BLaER1 treated with 17β-estradiol and CSF1 and Interleukin-3, amounts not matched to agents 10 nM and 100 nM (cell line): ENCODE data around the gene LRBA.

Experiments used
- H3K27ac ChIP-seq, 11 experiments: shearing (Covaris generic); formaldehyde crosslinking; 2 replicates each; pipeline ENCODE4 v1.8.1; 2022
- H3K27me3 ChIP-seq, 11 experiments: shearing (Covaris generic); formaldehyde crosslinking; 2 replicates each; pipeline ENCODE4 v1.8.1; 2022
- H3K36me3 ChIP-seq, 11 experiments: shearing (Covaris generic); formaldehyde crosslinking; 2 replicates each; pipeline ENCODE4 v1.8.1; 2022
- H3K4me1 ChIP-seq, 10 experiments: shearing (Covaris generic); formaldehyde crosslinking; 2 replicates each; pipeline ENCODE4 v1.8.1; 2022
- H3K4me2 ChIP-seq, 11 experiments: shearing (Covaris generic); formaldehyde crosslinking; 2 replicates each; pipeline ENCODE4 v1.8.1; 2022
- H3K4me3 ChIP-seq, 10 experiments: shearing (Covaris generic); formaldehyde crosslinking; 2 replicates each; pipeline ENCODE4 v1.8.1; 2022
- H3K9ac ChIP-seq, 11 experiments: shearing (Covaris generic); formaldehyde crosslinking; 2 replicates each; pipeline ENCODE4 v1.8.1; 2022
- H3K9me3 ChIP-seq, 11 experiments: shearing (Covaris generic); formaldehyde crosslinking; replicated peaks in 1 of 11; 2 replicates each; pipeline ENCODE4 v1.8.1; 2022
- H4K20me1 ChIP-seq, 11 experiments: shearing (Covaris generic); formaldehyde crosslinking; 2 replicates each; pipeline ENCODE4 v1.8.1; 2022
- Cebpa-rat ChIP-seq, 11 experiments: shearing (Covaris generic); IDR thresholded peaks; 2 replicates each; pipeline ENCODE4 v1.8.1; 2022

LRBA gene

DNA sequence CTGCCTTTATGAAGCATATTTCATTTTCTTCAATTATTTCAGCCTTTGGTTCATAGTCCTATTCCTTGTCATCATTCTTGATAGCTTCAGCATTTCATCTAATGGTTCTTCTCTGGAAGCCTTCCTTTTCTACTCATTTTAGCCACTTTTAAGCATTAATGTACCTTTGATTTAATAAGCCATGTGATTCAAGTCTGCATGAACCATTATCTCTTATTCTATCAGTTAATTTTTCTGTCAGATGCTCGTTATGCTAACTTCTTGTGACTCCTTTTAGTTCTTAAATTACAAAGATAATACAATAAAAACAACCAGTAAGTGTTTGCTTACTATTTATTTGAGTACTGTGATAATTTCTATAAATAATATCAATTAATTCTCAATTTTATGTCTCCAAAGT is 643.2 kb downstream of the LRBA start:
- no peak overlapping the region for H3K27ac ChIP-seq
- no peaks in the 10 kb centered on the region for H3K4me1 ChIP-seq
- H4K20me1 ChIP-seq, result no peaks in the 10 kb centered on the region
- H3K27me3 ChIP-seq, result no peaks in the 10 kb centered on the region
- H3K4me2 ChIP-seq, result no peak overlapping the region
- no peak overlapping the region for H3K9ac ChIP-seq
- no peak overlapping the region for H3K4me3 ChIP-seq
- no peaks in the 10 kb centered on the region for H3K9me3 ChIP-seq
- H3K36me3 ChIP-seq, result no peaks in the 10 kb centered on the region
- no peak for TF ChIP-seq Cebpa-rat (IDR thresholded peaks at IDR 0.05)

DNA sequence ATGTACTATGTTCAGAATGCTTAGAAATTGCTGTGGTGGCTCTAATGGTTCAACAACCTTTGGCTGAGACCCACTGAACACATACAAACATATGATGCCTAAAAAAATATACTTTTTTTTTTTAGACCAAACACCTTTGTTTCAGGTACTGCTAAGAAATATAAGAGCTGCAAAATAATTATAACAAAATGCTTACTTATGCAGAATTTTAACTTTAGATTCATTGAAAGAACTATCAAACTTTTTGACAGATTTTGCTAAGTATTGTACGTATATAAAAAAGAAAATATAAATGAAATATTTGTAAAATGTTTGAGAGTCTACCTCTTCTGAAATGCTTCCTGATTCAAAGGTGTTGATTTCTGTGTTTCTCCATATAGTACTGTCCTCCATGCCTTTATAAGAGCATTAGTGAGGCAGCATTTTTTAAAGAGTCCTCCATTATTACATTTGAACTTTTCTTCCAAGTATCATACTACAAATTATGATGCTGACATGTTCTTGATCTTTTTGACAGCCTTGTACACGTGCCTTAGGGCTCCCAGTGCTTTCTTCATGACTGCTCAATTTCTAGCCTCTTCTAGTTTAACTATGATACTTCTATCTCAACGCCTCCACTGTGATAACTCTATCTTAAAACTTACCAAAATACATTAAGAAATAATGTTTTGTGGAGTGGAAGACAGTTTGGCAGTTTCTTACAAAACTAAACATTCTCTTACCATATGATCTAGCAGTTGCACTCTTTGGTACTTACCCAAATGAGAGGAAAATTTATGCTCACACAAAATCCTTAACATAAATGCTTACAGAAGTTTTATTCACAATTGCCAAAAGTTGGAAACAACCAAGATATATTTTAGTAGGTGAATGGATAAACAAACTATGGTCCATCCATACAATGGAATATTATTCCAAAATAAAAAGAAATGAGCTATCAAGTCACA is 645.4 kb downstream of the LRBA start:
- Histone ChIP-seq H4K20me1 (no peaks in the 10 kb centered on the region), H3K4me3 (no peak overlapping the region), H3K4me1 (peaks cover 0 to 5% (median 0%) of the 10 kb centered on the region in 10 experiments; a peak in 1 of 20 replicates), H3K9me3 (no peaks in the 10 kb centered on the region), H3K27me3 (no peaks in the 10 kb centered on the region), H3K27ac (no peak overlapping the region), H3K36me3 (no peaks in the 10 kb centered on the region), H3K4me2 (no peak overlapping the region), H3K9ac (no peak overlapping the region)
- TF ChIP-seq Cebpa-rat (IDR thresholded peaks at IDR 0.05), result no peak

DNA sequence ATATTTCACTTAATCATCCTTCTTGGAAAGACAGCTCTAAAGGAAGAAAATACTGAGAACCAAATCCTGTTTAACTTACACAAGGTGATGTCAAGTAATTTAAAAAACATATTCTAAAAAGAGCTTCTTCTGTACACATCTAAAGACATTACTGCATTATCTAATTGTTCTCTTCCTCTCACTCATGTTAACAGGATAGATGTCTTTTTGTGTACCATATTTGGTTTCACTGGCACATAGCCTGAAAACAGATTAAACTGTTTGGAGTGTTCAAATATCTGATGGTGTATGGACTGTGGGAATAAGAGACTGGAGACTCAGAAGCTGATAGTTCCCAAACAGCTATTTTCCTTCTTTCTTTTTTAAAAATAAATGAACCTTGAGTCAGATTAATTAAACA is 646.4 kb downstream of the LRBA start:
- no peak for TF ChIP-seq Cebpa-rat (IDR thresholded peaks at IDR 0.05)
- no peaks in the 10 kb centered on the region for H4K20me1 ChIP-seq

DNA sequence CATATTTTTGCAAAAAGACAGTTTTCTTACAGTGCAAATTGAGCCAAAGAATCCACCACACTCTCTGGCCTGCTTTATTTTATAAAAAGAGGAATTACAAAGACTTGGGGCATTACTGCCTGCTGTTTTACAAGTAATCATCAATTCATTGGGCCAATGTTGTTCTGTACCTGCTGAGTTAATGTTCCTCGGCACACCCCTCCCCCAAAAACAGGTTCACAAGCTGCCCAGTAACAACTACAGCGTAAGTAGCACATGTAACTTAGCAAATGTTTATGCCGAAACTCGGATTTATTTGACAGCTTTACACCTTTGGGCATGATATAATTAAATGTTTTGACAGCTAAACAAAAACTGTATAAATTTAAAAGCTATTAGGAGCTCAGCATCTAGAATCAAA is 647.8 kb downstream of the LRBA start:
- H4K20me1 ChIP-seq, result no peaks in the 10 kb centered on the region
- no peaks in the 10 kb centered on the region for H3K27me3 ChIP-seq
- no peak overlapping the region for H3K4me3 ChIP-seq
- no peak for TF ChIP-seq Cebpa-rat (IDR thresholded peaks at IDR 0.05)
- H3K9ac ChIP-seq, result no peak overlapping the region
- H3K4me1 ChIP-seq, result peaks cover 0 to 5% (median 0%) of the 10 kb centered on the region in 10 experiments; a peak in 1 of 20 replicates
- H3K36me3 ChIP-seq, result no peaks in the 10 kb centered on the region
- no peak overlapping the region for H3K27ac ChIP-seq
- no peaks in the 10 kb centered on the region for H3K9me3 ChIP-seq
- H3K4me2 ChIP-seq, result no peak overlapping the region

More for the DNA sequence above, 646.4 kb downstream of the LRBA start:
- no peaks in the 10 kb centered on the region for H3K27me3 ChIP-seq
- no peaks in the 10 kb centered on the region for H3K9me3 ChIP-seq
- H3K9ac ChIP-seq, result no peak overlapping the region
- H3K4me1 ChIP-seq, result peaks cover 0 to 5% (median 0%) of the 10 kb centered on the region in 10 experiments; a peak in 1 of 20 replicates
- no peak overlapping the region for H3K27ac ChIP-seq
- no peaks in the 10 kb centered on the region for H3K36me3 ChIP-seq
- H3K4me2 ChIP-seq, result no peak overlapping the region
- H3K4me3 ChIP-seq, result no peak overlapping the region

DNA sequence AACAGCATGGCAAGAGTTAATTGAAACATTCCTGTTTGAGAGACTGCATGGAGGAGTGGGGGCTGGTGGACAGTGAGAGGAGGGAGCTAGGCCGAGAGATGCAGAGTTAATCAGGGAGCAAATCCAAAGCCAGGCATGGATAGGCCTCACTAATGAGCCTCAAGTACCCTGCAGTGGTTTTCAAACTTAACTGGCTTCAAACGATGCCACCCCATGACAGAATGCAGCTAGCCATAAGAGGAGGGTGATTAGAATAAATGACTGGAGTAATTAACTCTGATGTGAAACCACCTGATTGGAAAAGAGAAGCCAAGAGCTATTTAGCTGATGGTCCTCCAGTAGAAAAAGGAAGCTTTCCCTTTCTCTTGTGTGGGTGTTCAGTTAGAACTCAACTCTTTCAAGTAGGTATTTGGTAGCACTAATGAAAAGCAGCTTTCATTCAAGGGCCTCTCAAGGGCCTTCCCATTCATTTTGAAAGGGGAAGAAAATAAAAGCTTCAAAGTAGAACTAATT is 648.5 kb downstream of the LRBA start:
- H3K27ac ChIP-seq, result no peak overlapping the region
- H3K36me3 ChIP-seq, result no peaks in the 10 kb centered on the region
- H3K4me3 ChIP-seq, result no peak overlapping the region
- H3K9me3 ChIP-seq, result no peaks in the 10 kb centered on the region
- no peaks in the 10 kb centered on the region for H3K27me3 ChIP-seq
- no peak overlapping the region for H3K9ac ChIP-seq
- H4K20me1 ChIP-seq, result no peaks in the 10 kb centered on the region
- H3K4me1 ChIP-seq, result peaks cover 0 to 5% (median 0%) of the 10 kb centered on the region in 10 experiments; a peak in 1 of 20 replicates
- H3K4me2 ChIP-seq, result no peak overlapping the region
- no peak for TF ChIP-seq Cebpa-rat (IDR thresholded peaks at IDR 0.05)

DNA sequence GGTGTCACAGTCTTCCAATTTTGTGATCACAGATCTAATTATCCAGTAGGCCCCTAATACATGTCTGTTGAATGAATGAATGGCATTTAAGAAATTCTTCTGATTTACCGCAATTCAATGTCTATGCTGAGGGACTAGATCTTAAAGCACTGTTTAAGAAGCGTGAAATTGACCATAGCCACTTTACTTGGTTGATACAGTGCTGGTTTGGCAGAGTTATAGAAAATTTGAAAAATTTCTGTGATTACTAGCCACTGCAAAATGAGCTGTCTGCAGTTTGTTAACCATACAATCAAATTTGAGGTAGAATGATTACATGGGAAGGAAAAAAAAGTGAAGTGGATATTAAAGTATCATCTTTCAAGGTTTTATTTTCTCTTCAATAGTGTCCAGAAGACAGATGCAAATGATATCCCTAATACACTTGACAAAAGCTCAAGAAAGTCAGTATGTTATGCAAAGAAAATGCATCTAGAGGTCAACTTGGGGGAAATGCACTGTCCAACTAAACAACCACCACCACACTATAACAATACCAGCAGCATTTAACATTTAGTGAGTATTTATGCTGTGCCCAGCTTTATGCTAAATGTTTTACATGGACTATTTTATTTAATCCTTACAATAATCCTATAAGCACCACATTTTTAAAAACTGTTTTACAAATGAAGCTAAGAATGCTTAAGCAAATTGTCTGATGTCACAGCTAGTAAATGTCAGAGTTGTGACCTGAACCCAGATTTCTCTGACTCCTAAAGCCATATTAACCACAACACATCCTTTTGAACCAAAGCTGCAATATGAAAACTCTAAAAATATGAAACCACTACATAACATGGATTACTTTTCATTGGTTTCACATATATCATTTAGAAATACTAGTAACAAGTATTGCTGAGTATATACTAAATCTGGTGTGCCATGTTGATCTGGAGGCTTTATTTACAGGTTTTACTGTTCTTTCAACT is 651.1 kb downstream of the LRBA start:
- Histone ChIP-seq H3K9ac (no peak overlapping the region), H3K4me2 (no peak overlapping the region)

DNA sequence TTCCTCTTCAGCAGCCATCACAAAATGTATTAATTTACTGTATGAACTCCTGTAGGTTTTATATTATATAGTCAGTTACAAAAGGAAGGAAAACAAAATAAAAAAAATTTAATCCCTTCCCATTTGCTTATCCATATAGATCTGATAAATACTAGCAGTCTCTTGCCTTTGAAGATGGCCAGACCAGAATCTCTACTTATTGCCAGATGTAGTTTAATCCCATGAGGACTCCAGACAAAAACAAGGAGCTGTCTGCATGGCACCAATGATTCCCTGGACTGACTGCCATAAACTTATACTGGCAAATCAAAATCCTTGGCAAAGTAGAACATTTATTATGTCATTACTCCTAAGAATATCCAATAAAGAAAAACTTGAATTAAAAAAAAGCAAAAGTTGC is 656.4 kb downstream of the LRBA start:
- Histone ChIP-seq H3K4me3 (no peak overlapping the region), H3K36me3 (no peaks in the 10 kb centered on the region), H3K27ac (no peak overlapping the region), H3K4me1 (no peaks in the 10 kb centered on the region), H3K27me3 (no peaks in the 10 kb centered on the region), H4K20me1 (no peaks in the 10 kb centered on the region), H3K9me3 (no peaks in the 10 kb centered on the region), H3K9ac (no peak overlapping the region), H3K4me2 (no peak overlapping the region)
- TF ChIP-seq Cebpa-rat (IDR thresholded peaks at IDR 0.05), result no peak

More for the DNA sequence above, 651.1 kb downstream of the LRBA start:
- Histone ChIP-seq H3K9me3 (no peaks in the 10 kb centered on the region), H3K4me3 (no peak overlapping the region), H3K4me1 (peaks cover 0 to 5% (median 0%) of the 10 kb centered on the region in 10 experiments; a peak in 1 of 20 replicates), H4K20me1 (no peaks in the 10 kb centered on the region), H3K36me3 (no peaks in the 10 kb centered on the region), H3K27me3 (no peaks in the 10 kb centered on the region), H3K27ac (no peak overlapping the region)
- TF ChIP-seq Cebpa-rat (IDR thresholded peaks at IDR 0.05), result no peak

DNA sequence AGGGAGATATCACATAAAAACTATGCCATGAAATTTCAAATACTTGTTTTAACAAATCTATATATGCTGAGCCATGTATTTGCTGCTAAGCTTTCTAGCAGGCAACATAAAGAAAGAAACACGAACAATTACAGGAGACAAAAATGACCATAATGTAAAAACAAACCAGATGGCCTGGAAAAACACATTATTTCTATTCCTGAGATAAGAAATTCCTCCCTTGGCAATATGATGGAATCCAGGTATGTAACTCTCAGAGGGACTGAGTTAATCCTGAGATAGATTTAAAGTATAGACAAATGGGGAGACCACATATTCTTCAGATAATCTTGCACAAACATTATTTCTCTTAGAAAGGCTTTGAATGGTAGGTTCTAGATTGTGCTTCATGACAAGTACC is 657.3 kb downstream of the LRBA start:
- no peak overlapping the region for H3K4me2 ChIP-seq
- H3K4me1 ChIP-seq, result no peaks in the 10 kb centered on the region
- no peak for TF ChIP-seq Cebpa-rat (IDR thresholded peaks at IDR 0.05)
- H3K27ac ChIP-seq, result no peak overlapping the region
- no peak overlapping the region for H3K9ac ChIP-seq
- no peaks in the 10 kb centered on the region for H3K27me3 ChIP-seq
- H4K20me1 ChIP-seq, result no peaks in the 10 kb centered on the region
- no peaks in the 10 kb centered on the region for H3K9me3 ChIP-seq
- H3K4me3 ChIP-seq, result no peak overlapping the region
- no peaks in the 10 kb centered on the region for H3K36me3 ChIP-seq

DNA sequence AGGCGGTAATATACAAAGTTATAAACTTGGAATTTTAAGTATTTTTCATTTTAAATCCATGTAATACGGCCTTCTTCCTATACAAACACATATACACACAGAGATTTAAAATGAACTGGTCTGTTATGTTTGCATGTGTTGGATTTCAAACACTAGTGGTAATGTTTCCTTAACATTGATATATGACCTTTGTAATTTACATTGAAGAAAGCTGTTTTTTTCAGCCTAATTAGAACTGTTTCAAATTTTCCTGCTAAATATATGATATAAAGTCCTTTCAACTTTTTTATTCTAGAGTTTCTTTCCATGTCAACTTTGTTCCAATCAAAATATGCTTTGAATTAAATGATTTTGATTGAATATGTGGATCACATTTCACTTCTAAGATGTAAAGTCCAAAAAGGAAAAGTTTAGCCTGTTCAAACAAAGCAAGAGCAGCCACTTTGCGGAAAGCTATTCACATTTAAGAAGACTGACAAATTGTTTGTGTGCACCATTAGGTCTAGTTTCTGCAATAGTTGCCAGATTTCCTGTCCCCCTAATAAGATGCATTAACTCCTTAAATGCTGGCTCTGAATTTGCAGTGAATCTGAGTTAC is 659.1 kb downstream of the LRBA start:
- Histone ChIP-seq H3K36me3 (no peaks in the 10 kb centered on the region), H3K27me3 (no peaks in the 10 kb centered on the region), H3K9me3 (no peaks in the 10 kb centered on the region), H3K4me1 (no peaks in the 10 kb centered on the region), H3K9ac (no peak overlapping the region), H4K20me1 (no peaks in the 10 kb centered on the region), H3K4me2 (no peak overlapping the region), H3K4me3 (no peak overlapping the region), H3K27ac (no peak overlapping the region)
- no peak for TF ChIP-seq Cebpa-rat (IDR thresholded peaks at IDR 0.05)
